ENCODE data around the gene STIP1.
"Not testable (repeated sequence)": the region's sequence is repeated elsewhere in the genome, so short reads cannot be mapped to it uniquely, and the experiment has no call there.

The STIP1 gene

DNA sequence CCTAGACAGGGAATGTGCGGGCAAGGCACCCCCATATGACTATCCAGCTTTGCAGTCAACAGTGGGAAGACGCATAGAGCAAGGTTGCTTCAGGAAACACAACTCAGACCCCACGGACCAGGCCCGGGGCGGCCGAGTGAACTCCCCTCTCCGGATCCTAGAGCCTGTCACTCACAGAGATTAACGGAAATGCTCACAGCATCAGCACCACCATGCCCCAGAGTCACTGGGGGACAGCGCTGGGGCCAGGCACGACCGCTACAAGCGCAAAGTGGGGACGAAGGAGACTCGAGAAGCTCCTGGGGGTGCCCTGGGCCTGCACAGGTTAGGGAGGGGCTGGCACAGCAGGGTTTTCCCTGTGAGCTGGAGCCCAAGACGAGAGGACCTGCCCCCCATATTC is 35.9 kb upstream of the STIP1 start:
- no peaks in the 10 kb centered on the region for H3K36me3 ChIP-seq (ENCODE audit: control insufficient read depth, insufficient read depth, low read length)
- no peak overlapping the region for H3K27ac ChIP-seq (ENCODE audit: low read depth, low read length)
- no peak overlapping the region for H3K4me3 ChIP-seq (ENCODE audit: low read length)
- H3K27me3 ChIP-seq (ENCODE audit: control insufficient read depth, insufficient read depth, low read length), result no peaks in the 10 kb centered on the region
- peaks cover 13% of the 10 kb centered on the region for H3K4me1 ChIP-seq (ENCODE audit: control insufficient read depth, insufficient read depth, low read length)
- H3K9ac ChIP-seq (ENCODE audit: low read length), result no peak overlapping the region

DNA sequence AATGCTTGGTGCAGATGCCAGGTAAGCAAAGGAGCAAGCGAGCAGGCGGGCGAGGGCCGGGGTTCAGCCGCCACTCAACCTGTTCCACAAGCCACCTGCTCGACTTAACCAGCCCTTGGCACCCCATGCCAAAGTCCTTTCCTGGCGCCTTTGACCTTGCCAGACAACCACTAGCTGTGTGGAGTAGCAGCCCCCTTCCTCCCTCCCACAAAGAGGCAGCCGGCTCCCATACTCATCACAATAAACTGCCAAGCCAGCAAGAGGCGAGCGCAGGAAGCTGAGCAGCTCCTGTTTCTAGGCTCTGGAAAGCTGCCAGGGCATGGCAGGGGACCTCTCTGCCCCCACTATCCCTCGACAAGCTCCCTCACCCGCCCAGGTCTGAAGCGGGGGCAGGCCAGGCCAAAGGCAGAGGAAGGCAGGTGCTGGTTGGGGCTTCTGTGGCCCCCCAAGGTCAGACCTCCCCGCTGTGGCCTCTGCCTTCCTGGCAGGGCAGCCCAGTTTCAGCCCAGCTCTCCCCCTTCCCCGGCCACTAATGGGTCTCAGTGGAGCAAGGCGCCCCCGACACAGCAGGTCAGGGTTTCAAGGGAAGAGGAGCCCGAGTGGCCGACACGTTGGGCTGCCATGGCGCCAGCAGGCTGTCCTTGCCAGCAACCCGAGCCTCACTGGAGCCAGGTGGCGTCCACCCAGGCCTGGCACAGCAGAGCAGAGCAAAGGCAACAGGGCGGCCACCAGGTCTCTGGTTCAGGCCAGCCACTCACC is 35.3 kb upstream of the STIP1 start:
- Histone ChIP-seq H3K36me3 (ENCODE audit: control insufficient read depth, insufficient read depth, low read length) (no peaks in the 10 kb centered on the region), H3K4me3 (ENCODE audit: low read length) (no peak overlapping the region), H3K9ac (ENCODE audit: low read length) (no peak overlapping the region), H3K4me1 (ENCODE audit: control insufficient read depth, insufficient read depth, low read length) (peaks cover 13% of the 10 kb centered on the region), H3K27ac (ENCODE audit: low read depth, low read length) (no peak overlapping the region), H3K27me3 (ENCODE audit: control insufficient read depth, insufficient read depth, low read length) (no peaks in the 10 kb centered on the region)

DNA sequence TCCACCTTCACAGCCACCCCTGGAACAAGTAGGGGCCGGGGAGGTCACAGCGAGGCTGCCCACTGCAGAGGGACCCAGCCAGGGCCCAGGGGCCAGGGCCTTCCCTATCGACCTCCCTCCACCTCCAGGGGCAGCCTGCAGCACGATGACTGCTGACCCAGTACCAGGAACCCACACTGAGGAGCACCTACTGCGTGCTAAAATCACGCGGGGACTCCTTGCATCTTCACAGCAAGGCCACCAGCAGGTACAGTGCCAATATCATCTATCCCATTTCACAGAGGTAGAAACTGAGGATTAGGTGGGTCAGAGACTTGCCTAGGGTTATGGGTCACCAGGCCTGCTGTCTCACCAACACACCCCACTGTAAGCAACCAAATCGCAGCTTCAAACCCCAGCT is 34.6 kb upstream of the STIP1 start:
- Histone ChIP-seq H3K4me1 (ENCODE audit: control insufficient read depth, insufficient read depth, low read length) (peaks cover 13% of the 10 kb centered on the region), H3K4me3 (ENCODE audit: low read length) (no peak overlapping the region)

DNA sequence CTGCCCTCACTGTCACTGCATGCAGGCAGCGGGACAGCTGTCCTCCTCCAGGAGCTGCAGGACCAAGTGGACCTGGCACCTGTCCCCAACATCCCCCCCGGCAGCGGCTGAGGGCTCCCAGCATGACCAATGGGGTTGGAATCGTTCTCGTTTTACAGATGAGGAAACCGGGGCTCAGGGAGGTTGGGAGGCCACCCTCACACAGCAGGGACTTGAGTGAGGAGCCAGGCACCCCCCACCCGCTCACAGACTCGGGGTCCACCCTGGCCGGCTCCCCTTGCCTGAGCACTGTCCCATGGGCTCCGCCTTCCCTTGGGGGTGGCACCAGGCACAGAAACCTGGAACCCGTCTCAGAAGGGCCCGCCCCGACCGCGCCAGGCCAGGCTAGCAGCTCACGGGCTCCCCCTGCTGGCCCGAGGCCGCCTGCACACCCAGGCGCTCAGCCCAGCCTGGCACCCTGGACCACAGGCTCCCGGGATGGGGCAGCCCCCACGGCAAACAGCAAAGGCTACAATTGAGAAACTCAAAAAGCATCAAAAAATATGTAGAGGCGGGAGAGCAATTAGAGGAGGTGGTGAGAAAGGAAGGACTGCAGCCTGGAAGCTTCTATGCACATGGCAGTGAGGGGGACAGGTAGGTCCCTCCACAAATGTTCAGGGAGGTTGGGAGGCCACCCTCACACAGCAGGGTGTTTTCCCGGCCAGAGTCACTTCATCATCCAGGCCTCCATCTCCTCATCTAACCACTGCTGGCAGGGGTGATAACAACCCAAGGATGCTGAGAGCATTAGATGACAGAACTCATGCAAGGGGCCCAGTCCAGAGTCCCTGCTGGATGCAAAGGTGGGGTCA is 32.9 kb upstream of the STIP1 start:
- Histone ChIP-seq H3K27ac (ENCODE audit: low read depth, low read length) (no peak overlapping the region), H3K4me1 (ENCODE audit: control insufficient read depth, insufficient read depth, low read length) (peaks cover 9% of the 10 kb centered on the region), H3K9ac (ENCODE audit: low read length) (no peak overlapping the region), H3K36me3 (ENCODE audit: control insufficient read depth, insufficient read depth, low read length) (no peaks in the 10 kb centered on the region), H3K4me3 (ENCODE audit: low read length) (no peak overlapping the region), H3K27me3 (ENCODE audit: control insufficient read depth, insufficient read depth, low read length) (no peaks in the 10 kb centered on the region)

More for the DNA sequence above, 34.6 kb upstream of the STIP1 start:
- no peaks in the 10 kb centered on the region for H3K27me3 ChIP-seq (ENCODE audit: control insufficient read depth, insufficient read depth, low read length)
- no peak overlapping the region for H3K9ac ChIP-seq (ENCODE audit: low read length)
- H3K36me3 ChIP-seq (ENCODE audit: control insufficient read depth, insufficient read depth, low read length), result no peaks in the 10 kb centered on the region
- no peak overlapping the region for H3K27ac ChIP-seq (ENCODE audit: low read depth, low read length)

DNA sequence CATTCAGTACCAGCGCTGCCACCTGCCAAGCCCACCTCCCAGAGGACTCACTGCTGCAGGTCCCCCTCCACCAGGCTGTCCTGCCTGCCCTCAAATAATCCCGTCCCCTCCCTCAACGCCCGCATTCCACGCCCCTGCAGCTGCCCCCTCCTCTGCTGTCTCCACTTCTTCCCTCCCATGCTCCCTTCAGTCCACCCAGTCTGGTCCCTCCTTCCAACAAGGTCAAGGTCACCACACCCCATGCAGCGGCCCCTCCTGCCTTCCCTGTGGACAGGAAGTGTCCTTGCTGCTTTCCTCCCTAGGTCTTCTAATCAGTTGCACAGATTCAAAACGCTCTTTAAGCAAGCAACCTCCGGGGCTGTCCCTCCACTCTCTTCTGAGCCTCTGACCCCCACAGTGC is 32.2 kb upstream of the STIP1 start:
- H3K27me3 ChIP-seq (ENCODE audit: control insufficient read depth, insufficient read depth, low read length), result no peaks in the 10 kb centered on the region
- no peak overlapping the region for H3K27ac ChIP-seq (ENCODE audit: low read depth, low read length)
- H3K9ac ChIP-seq (ENCODE audit: low read length), result no peak overlapping the region
- no peak overlapping the region for H3K4me3 ChIP-seq (ENCODE audit: low read length)
- H3K36me3 ChIP-seq (ENCODE audit: control insufficient read depth, insufficient read depth, low read length), result no peaks in the 10 kb centered on the region
- peaks cover 4% of the 10 kb centered on the region for H3K4me1 ChIP-seq (ENCODE audit: control insufficient read depth, insufficient read depth, low read length)

DNA sequence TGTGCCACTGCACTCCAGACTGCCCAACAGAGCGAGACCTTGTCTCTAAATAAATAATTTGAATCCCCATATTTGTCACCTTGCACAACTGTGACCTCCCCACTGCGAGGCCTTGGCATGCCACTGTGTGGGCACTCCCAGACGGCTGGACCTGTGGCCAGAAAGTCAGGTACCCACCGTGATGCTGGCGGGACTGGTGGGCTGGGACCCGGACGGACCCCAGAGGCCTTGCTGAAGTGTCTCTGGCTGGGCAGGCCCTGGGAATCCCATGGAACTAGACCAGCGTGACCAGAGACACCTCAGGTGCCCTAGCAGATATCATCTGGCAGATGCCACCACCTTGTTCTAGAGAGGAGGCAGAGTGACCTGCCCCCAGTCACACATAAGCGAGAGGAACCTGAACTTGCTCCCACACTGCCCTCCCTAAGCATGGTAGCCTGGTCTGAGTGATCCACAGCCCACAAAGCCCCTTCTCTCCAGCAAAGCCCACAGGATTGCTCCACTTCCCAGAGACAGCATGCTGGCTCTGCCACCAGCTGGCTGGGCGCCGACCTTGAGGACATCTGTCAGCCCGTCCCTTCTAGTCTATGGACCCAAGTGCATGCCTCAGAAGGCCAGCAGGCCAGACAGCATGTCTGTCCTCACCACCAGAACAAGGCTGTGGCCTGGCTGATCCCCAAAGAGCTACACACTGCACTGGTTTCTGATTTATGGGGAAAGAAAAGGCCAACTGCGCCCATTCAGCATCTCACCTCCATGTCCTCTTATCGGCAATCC is 29.5 kb upstream of the STIP1 start:
- H3K4me3 ChIP-seq (ENCODE audit: low read length), result no peak overlapping the region
- no peaks in the 10 kb centered on the region for H3K4me1 ChIP-seq (ENCODE audit: control insufficient read depth, insufficient read depth, low read length)
- no peak overlapping the region for H3K27ac ChIP-seq (ENCODE audit: low read depth, low read length)
- H3K36me3 ChIP-seq (ENCODE audit: control insufficient read depth, insufficient read depth, low read length), result no peaks in the 10 kb centered on the region
- H3K27me3 ChIP-seq (ENCODE audit: control insufficient read depth, insufficient read depth, low read length), result no peaks in the 10 kb centered on the region
- no peak overlapping the region for H3K9ac ChIP-seq (ENCODE audit: low read length)

DNA sequence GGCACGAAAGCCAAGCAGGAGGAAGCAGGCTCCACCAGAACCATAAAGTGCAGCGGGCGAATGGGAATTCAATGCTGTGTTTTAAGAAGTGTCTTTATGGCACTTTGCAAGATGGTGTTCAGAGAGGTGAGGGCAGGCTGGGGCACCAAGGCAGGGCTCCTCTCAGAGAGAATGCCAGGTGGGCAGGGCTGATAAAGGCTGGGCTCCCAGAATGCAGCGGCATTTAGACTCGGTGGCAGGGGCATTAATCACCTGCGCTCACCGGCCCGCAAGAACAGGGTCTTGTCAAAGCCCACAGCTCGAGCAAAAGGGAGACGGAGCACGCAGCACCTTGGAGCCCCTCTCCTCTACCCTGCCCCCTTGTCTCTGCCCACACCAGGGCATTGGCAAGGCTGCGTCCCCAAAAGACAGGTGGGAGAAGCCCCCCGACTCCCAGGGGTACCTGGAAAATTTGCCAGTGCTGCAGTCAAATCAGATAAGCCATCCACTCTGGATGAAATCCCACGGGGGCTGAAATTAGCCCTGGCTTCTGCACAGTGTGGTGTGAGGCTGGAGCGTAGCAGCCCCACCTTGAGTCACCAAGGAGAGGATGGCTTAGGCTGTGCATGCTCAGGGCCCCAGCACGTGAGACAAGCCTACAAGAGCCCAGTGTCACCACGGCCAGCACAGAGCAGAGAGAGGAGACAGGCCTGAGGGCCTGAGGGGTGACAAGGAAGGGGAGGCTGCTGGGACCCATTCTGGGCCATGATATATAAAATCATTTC is 28.2 kb upstream of the STIP1 start:
- Histone ChIP-seq H3K27me3 (ENCODE audit: control insufficient read depth, insufficient read depth, low read length) (no peaks in the 10 kb centered on the region), H3K4me3 (ENCODE audit: low read length) (no peak overlapping the region), H3K27ac (ENCODE audit: low read depth, low read length) (no peak overlapping the region), H3K36me3 (ENCODE audit: control insufficient read depth, insufficient read depth, low read length) (no peaks in the 10 kb centered on the region), H3K4me1 (ENCODE audit: control insufficient read depth, insufficient read depth, low read length) (no peaks in the 10 kb centered on the region), H3K9ac (ENCODE audit: low read length) (no peak overlapping the region)

DNA sequence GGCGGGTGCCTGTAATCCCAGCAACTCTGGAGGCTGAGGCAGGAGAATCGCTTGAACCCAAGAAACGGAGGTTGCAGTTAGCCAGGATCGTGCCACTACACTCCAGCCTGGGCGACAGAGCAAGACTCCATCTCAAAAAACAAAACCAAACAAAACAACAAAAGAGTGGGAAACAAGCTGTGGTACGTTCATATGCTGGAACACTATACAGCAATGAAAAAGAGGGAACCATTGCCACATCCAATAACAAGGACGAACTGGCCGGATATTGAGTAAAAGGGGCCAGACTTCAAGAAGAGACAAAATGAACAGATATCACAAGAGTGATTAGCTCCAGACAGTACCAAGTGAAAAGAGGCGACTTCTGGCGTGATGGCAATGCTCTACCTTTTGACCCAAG is 24.9 kb upstream of the STIP1 start:
- Histone ChIP-seq H3K27ac (ENCODE audit: low read depth, low read length) (no peak overlapping the region), H3K36me3 (ENCODE audit: control insufficient read depth, insufficient read depth, low read length) (no peaks in the 10 kb centered on the region), H3K9ac (ENCODE audit: low read length) (no peak overlapping the region), H3K27me3 (ENCODE audit: control insufficient read depth, insufficient read depth, low read length) (no peaks in the 10 kb centered on the region), H3K4me3 (ENCODE audit: low read length) (no peak overlapping the region), H3K4me1 (ENCODE audit: control insufficient read depth, insufficient read depth, low read length) (peaks cover 3% of the 10 kb centered on the region)

DNA sequence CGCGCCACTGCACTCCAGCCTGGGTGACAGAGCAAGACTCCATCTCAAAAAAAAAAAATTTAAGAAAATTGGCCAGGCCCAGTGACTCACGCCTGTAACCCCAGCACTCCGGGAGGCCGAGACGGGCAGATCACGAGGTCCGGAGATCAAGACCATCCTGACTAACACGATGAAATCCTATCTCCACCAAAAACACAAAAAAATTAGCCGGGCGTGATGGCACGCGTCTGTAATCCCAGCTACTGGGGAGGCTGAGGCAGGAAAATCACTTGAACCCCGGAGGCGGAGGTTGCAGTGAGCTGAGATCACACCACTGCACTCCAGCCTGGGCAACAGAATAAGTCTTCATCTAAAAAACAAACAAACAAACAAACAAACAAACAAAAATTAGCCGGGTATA is 23.2 kb upstream of the STIP1 start:
- H3K27me3 ChIP-seq (ENCODE audit: control insufficient read depth, insufficient read depth, low read length); H3K27ac ChIP-seq (ENCODE audit: low read depth, low read length); H3K36me3 ChIP-seq (ENCODE audit: control insufficient read depth, insufficient read depth, low read length); H3K4me3 ChIP-seq (ENCODE audit: low read length); H3K9ac ChIP-seq (ENCODE audit: low read length); H3K4me1 ChIP-seq (ENCODE audit: control insufficient read depth, insufficient read depth, low read length): not testable (repeated sequence)

DNA sequence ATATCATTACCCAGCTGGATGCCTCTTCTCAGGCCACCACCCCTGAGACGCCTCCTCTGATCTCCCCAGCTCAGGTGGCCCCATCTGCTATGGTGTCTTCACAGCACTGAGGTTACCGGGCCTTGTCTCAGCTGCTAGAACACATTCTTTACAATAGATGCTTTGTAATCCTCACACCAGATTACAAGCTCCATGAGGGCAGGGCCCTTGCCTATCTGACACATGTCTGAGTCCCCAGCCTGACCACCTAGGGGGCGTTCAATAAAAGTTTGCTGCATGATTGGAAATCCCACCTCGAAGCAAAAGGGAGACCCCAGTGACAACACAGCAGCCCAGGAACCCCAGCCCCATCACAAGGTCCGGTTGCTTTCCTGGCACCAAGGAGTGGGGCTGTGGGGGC is 22.0 kb upstream of the STIP1 start:
- H3K9ac ChIP-seq (ENCODE audit: low read length), result no peak overlapping the region
- peaks cover 3% of the 10 kb centered on the region for H3K4me1 ChIP-seq (ENCODE audit: control insufficient read depth, insufficient read depth, low read length)
- H3K27me3 ChIP-seq (ENCODE audit: control insufficient read depth, insufficient read depth, low read length), result no peaks in the 10 kb centered on the region
- no peaks in the 10 kb centered on the region for H3K36me3 ChIP-seq (ENCODE audit: control insufficient read depth, insufficient read depth, low read length)
- H3K27ac ChIP-seq (ENCODE audit: low read depth, low read length), result no peak overlapping the region
- no peak overlapping the region for H3K4me3 ChIP-seq (ENCODE audit: low read length)

DNA sequence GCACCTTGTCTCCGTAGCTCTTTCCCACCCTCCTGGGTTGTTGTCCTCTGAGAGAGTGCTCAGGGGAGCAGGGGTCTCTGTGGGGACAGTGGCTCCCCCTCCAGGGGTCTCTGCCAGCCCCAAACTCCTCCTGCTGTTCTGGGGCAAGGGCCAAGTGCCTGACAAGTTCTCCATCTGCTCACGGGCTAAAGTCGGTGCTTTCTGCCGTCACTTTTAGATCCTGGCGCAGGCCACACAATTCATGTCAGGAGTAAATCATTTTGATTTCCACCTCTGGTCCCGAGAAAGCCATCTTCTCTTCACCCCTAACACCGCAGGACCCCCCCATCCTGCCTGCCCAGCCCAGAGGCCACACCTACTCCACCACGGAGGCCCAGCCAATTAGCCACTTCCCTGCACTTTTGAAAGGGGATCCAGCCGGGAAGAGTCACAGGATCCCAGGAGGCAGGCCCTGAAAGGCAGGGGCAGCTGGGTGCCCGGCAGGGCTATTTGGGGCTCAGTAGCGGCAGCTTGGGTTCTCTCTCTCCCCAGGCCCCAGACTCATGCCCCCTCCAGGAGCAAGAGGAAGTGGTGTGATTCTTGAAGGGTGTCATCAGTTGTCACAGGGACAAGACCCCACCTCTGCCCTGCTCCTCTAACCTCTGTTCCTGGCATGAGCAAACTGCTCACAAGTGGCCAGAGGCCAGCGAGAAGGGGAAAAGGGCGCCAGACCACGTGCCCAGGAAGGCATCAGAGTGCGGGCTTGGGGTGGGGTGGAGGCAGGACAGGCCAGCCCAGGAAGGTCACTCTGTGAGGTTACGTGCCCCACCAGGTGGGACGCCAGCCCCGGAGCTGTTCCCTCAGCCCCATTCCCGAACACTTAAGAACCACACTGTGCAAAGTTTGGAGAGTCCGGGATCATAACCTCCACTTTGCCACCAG is 21.3 kb upstream of the STIP1 start:
- Histone ChIP-seq H3K4me3 (ENCODE audit: low read length) (peak overlapping the region; percentile 80), H3K27ac (ENCODE audit: low read depth, low read length) (peak overlapping the region; percentile 45), H3K4me1 (ENCODE audit: control insufficient read depth, insufficient read depth, low read length) (peaks cover 3% of the 10 kb centered on the region), H3K9ac (ENCODE audit: low read length) (peak overlapping the region; percentile 30), H3K36me3 (ENCODE audit: control insufficient read depth, insufficient read depth, low read length) (no peaks in the 10 kb centered on the region), H3K27me3 (ENCODE audit: control insufficient read depth, insufficient read depth, low read length) (no peaks in the 10 kb centered on the region)
